ENCODE data around the gene LCN6. TPM values are rescaled to one million over a fixed set of nuclear protein-coding genes. Genes with fewer than 3 reads are reported as not detected.

Gene LCN6
- total and polyA plus RNA-seq, 9 of the 15 experiments (the other 6 are each of a cell fraction or from before 2014, with no cell fraction given) = 0.10 to 0.45 (median 0.37) TPM; not detected in 5

DNA sequence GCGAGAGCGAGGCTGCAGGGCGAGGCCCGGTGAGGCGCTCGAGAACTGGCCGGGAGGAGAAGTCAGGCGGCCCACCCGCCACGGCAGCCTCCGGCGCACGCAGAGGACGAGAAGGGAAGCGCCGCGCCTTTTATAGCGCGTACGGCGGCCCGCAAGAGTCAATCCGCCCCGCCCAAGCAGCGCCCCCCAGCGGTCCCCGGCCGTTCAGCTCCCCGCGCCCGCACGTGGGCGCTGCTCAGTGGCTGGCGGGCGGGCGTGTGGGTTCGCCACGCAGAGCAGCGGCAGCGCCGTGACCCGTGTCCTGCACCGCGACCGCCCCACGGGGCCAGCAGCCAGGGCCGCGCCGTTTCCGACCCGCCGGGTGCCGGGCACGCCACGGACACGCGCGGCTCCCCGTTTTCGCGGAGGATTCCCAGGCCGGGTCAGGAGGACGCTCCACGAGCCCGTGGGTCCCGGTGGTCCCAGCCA lies 20.2 kb downstream of the LCN6 start (continued):
- peak; percentile 96 for TF ChIP-seq POU5F1 (IDR thresholded peaks at IDR 0.05; ENCODE audit: borderline replicate concordance, low read depth, low read length, partially characterized antibody)
- TF ChIP-seq, protein P1, sequence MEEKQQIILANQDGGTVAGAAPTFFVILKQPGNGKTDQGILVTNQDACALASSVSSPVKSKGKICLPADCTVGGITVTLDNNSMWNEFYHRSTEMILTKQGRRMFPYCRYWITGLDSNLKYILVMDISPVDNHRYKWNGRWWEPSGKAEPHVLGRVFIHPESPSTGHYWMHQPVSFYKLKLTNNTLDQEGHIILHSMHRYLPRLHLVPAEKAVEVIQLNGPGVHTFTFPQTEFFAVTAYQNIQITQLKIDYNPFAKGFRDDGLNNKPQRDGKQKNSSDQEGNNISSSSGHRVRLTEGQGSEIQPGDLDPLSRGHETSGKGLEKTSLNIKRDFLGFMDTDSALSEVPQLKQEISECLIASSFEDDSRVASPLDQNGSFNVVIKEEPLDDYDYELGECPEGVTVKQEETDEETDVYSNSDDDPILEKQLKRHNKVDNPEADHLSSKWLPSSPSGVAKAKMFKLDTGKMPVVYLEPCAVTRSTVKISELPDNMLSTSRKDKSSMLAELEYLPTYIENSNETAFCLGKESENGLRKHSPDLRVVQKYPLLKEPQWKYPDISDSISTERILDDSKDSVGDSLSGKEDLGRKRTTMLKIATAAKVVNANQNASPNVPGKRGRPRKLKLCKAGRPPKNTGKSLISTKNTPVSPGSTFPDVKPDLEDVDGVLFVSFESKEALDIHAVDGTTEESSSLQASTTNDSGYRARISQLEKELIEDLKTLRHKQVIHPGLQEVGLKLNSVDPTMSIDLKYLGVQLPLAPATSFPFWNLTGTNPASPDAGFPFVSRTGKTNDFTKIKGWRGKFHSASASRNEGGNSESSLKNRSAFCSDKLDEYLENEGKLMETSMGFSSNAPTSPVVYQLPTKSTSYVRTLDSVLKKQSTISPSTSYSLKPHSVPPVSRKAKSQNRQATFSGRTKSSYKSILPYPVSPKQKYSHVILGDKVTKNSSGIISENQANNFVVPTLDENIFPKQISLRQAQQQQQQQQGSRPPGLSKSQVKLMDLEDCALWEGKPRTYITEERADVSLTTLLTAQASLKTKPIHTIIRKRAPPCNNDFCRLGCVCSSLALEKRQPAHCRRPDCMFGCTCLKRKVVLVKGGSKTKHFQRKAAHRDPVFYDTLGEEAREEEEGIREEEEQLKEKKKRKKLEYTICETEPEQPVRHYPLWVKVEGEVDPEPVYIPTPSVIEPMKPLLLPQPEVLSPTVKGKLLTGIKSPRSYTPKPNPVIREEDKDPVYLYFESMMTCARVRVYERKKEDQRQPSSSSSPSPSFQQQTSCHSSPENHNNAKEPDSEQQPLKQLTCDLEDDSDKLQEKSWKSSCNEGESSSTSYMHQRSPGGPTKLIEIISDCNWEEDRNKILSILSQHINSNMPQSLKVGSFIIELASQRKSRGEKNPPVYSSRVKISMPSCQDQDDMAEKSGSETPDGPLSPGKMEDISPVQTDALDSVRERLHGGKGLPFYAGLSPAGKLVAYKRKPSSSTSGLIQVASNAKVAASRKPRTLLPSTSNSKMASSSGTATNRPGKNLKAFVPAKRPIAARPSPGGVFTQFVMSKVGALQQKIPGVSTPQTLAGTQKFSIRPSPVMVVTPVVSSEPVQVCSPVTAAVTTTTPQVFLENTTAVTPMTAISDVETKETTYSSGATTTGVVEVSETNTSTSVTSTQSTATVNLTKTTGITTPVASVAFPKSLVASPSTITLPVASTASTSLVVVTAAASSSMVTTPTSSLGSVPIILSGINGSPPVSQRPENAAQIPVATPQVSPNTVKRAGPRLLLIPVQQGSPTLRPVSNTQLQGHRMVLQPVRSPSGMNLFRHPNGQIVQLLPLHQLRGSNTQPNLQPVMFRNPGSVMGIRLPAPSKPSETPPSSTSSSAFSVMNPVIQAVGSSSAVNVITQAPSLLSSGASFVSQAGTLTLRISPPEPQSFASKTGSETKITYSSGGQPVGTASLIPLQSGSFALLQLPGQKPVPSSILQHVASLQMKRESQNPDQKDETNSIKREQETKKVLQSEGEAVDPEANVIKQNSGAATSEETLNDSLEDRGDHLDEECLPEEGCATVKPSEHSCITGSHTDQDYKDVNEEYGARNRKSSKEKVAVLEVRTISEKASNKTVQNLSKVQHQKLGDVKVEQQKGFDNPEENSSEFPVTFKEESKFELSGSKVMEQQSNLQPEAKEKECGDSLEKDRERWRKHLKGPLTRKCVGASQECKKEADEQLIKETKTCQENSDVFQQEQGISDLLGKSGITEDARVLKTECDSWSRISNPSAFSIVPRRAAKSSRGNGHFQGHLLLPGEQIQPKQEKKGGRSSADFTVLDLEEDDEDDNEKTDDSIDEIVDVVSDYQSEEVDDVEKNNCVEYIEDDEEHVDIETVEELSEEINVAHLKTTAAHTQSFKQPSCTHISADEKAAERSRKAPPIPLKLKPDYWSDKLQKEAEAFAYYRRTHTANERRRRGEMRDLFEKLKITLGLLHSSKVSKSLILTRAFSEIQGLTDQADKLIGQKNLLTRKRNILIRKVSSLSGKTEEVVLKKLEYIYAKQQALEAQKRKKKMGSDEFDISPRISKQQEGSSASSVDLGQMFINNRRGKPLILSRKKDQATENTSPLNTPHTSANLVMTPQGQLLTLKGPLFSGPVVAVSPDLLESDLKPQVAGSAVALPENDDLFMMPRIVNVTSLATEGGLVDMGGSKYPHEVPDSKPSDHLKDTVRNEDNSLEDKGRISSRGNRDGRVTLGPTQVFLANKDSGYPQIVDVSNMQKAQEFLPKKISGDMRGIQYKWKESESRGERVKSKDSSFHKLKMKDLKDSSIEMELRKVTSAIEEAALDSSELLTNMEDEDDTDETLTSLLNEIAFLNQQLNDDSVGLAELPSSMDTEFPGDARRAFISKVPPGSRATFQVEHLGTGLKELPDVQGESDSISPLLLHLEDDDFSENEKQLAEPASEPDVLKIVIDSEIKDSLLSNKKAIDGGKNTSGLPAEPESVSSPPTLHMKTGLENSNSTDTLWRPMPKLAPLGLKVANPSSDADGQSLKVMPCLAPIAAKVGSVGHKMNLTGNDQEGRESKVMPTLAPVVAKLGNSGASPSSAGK (IDR thresholded peaks at IDR 0.05) = peak; percentile 80
- TF ChIP-seq, protein P2, sequence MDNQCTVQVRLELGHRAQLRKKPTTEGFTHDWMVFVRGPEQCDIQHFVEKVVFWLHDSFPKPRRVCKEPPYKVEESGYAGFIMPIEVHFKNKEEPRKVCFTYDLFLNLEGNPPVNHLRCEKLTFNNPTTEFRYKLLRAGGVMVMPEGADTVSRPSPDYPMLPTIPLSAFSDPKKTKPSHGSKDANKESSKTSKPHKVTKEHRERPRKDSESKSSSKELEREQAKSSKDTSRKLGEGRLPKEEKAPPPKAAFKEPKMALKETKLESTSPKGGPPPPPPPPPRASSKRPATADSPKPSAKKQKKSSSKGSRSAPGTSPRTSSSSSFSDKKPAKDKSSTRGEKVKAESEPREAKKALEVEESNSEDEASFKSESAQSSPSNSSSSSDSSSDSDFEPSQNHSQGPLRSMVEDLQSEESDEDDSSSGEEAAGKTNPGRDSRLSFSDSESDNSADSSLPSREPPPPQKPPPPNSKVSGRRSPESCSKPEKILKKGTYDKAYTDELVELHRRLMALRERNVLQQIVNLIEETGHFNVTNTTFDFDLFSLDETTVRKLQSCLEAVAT (IDR thresholded peaks at IDR 0.05) = peak in 1 of 2 experiments; percentile 41; a peak in 1 of 4 replicates
- peak; percentile 95 for TF ChIP-seq GTF2A2 (tag; IDR thresholded peaks at IDR 0.05)
- peak; percentile 89 to 98 for TF ChIP-seq SIN3A (IDR thresholded peaks at IDR 0.05; ENCODE audit: borderline replicate concordance in 2 of 2, control insufficient read depth in 1 of 2, low read depth in 2 of 2, low read length in 2 of 2)
- TF ChIP-seq RAD21 (CRISPR knock-in tag; conservative IDR thresholded peaks at IDR 0.05 in 1 of 2, IDR thresholded peaks at IDR 0.05 in 1 of 2) = peak in 1 of 2 experiments; percentile 23; a peak in 2 of 4 replicates
- TF ChIP-seq, protein P3, sequence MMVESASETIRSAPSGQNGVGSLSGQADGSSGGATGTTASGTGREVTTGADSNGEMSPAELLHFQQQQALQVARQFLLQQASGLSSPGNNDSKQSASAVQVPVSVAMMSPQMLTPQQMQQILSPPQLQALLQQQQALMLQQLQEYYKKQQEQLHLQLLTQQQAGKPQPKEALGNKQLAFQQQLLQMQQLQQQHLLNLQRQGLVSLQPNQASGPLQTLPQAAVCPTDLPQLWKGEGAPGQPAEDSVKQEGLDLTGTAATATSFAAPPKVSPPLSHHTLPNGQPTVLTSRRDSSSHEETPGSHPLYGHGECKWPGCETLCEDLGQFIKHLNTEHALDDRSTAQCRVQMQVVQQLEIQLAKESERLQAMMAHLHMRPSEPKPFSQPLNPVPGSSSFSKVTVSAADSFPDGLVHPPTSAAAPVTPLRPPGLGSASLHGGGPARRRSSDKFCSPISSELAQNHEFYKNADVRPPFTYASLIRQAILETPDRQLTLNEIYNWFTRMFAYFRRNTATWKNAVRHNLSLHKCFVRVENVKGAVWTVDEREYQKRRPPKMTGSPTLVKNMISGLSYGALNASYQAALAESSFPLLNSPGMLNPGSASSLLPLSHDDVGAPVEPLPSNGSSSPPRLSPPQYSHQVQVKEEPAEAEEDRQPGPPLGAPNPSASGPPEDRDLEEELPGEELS (CRISPR knock-in tag; IDR thresholded peaks at IDR 0.05; ENCODE audit: borderline replicate concordance) = no peak
- TF ChIP-seq COPS2 (conservative IDR thresholded peaks at IDR 0.05) = no peak
- peak; percentile 66; the same call in 1 of the 2 replicates for TF ChIP-seq CHCHD3 (CRISPR knock-in tag; IDR thresholded peaks at IDR 0.05)
- no peak for TF ChIP-seq NR3C1 (CRISPR knock-in tag; IDR thresholded peaks at IDR 0.05)
- no peak for TF ChIP-seq TAL1 (IDR thresholded peaks at IDR 0.05)
- TF ChIP-seq ZNF77 (CRISPR knock-in tag; IDR thresholded peaks at IDR 0.05) = no peak

Data from K562 (cell line).